ENCODE measurements around the gene TMEM259.
"Not testable (repeated sequence)": the region's sequence is repeated elsewhere in the genome, so short reads cannot be mapped to it uniquely, and the experiment has no call there.

The TMEM259 gene

DNA sequence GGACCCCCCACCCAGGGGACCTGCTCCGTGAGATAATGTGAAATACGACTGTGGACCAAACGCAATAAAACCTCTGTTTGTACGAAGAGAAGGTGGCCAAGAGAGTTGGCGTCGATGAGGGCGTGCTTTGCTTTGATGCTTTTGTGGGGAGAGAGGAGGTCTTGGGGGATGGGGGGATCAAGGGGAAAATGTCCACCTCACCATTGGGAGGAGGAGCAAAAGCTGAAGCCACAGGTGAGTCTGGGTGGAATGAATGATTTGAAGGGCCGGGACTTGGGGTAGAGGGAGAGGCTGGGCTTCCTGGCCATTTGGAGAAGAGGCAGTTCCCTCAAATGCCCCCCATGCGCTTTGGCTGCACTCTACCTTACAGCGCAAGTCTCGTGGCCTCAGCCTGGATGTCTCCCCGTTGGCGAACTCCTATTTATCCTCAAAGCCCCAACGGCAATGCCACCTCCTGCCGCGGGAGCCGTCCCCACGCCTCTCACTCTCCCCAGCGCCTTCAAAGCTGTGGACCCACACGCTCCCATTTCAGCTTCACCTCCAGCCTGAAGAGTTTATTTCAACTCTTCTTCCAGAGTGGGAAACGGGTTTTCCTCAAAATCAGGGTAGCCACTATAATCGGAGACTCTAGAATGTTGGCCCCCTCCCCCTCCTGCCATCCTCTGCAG is 18.2 kb upstream of the TMEM259 start:
- DNase-seq = no peak

- no peak for DNase-seq
These were observed 16.7 kb upstream of the TMEM259 start for GRCh38 chr19:1037621-1038064.

GRCh38 chr19:1035998-1036621 is 15.2 kb upstream of the TMEM259 start:
- DNase-seq = no peak

DNA sequence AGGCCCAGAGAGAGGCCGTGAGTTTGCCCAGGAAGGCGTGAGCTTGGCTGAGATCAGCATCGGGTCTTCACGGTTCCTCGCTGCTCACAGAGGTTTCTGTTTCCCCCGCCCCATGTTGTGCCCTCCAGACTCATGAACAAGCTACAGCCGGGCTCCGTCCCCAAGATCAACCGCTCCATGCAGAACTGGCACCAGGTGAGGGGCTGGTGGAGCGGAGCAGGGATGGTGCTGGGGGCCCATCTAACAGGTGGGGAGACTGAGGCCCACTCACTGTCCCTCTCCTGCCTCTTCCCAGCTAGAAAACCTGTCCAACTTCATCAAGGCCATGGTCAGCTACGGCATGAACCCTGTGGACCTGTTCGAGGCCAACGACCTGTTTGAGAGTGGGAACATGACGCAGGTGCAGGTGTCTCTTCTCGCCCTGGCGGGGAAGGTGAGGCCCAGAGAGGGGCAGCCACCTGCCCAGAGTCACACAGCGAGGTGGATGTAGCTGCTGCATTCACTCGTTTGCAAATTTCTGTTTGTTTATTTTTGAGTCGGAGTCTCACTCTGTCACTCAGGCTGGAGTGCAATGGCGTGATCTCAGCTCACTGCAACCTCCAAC is 11.4 kb upstream of the TMEM259 start:
- DNase-seq = no peak

- DNase-seq = peak; percentile 83
These were observed 7.4 kb upstream of the TMEM259 start for GRCh38 chr19:1028062-1028926.

DNA sequence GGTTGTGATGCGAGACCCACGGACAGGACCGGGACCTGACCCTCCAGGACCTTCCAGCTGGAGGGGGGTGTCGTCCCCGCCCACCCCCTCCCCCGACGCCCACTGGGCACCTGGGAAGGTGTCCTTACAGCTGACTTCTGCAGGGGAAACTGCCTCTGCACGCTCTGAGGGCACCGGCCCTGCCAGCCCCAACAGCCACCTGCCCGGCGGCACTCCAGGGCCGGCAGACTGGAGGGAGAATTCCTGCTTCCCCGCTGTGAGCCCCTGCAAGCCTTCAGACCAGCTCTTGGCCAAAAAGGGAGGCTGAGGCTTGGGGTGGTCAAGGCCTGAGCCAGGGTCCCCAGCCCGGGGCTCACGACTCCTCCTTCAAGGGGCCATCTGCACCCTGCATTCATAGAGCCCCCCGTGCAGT is 6.7 kb upstream of the TMEM259 start:
- DNase-seq = no peak

GRCh38 chr19:1026783-1027649 is 6.1 kb upstream of the TMEM259 start:
- DNase-seq = no peak

GRCh38 chr19:1025960-1026782 is 5.2 kb upstream of the TMEM259 start, which contains the start of gene CNN2:
TSS of gene CNN2 (plus strand) at chr19:1026608. CDS start at chr19:1026662, 54 bp downstream.
- DNase-seq = peak; percentile 17

GRCh38 chr19:1025080-1025479 is 4.2 kb upstream of the TMEM259 start:
- DNase-seq = not testable (repeated sequence)

GRCh38 chr19:1023883-1024188 is 2.9 kb upstream of the TMEM259 start:
- not testable (repeated sequence) for DNase-seq

DNA sequence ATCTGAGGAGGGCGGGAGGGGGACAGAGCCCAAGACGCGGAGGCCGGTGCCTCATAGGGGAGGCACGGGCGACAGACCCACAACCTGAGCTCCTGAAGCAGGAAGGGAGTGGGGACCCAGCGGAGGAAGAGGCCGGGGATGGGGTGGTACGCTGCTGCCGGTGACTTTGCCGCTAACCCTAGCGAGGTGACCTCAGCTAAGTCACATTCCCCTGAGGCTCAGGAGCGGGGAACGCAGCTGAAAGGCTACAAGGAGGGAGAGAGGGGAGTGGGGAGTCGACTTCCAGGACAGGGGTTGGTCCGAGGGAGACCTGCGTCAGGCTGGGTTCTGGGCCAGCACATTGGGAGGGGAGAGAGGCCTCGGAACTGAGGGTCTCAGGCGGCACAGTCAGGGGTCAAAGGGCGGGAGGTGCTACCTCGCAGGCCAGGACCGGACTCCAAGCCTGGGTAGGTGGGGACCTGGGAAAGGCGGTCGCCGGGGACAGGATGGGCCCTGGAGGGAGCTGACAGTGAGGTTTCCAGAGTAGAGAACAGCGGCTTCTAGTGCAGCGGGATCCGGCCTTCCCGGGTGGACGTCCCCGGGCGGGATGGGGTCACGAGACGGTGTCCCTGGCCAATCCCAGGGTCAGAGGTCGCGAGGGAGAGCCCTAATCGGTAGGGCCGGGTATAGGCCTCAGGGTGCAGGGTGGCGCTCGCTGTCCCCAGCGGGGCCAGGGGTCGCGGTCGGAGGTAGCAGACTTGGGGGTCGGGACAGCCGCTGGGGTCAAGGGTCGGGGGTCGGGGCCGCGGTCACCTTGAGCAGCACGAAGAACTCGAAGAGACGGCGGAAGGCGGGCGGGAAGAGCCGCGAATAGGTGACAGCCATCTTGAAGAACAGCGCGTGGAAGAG is 699 bp downstream of the TMEM259 start:
- no peak for DNase-seq

DNA sequence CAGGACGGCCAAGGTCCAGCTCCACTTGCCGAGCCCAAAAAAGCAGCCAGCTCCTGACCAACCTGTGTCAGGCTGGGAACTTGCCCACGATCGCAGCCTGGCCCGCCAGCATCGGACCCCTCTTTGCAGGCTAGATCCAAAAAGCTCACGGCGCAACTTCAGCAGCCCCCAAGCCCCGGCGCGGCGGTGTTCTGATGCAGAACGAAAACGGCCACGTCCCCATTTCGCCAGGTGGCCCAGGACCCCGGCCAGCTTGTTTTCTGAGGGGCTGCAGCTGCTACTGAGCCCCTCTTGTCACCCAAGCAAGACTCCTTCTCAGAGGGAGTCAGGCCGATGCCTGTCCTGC is 1.3 kb downstream of the TMEM259 start:
- DNase-seq = no peak

- no peak for DNase-seq
These were observed 1.8 kb downstream of the TMEM259 start for GRCh38 chr19:1018932-1019615.

DNA sequence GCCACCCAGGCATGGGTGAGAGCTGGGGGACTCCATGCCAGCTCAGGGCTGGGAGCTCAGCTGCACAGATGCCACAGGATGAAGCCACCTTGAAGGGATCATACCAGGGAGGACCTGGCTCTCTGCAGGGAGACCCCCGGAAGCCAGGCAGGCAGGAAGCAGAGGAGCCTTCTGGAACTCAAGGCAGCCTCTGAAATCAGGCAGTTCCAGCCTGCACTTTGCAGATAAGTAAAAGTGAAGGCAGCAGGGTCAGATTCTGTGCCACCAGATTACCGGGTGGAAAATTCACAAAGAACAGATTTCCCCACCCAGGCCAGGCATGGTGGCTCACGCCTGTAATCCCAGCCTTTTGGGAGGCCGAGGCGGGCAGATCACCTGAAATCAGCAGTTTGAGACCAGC is 2.5 kb downstream of the TMEM259 start:
- no peak for DNase-seq

DNA sequence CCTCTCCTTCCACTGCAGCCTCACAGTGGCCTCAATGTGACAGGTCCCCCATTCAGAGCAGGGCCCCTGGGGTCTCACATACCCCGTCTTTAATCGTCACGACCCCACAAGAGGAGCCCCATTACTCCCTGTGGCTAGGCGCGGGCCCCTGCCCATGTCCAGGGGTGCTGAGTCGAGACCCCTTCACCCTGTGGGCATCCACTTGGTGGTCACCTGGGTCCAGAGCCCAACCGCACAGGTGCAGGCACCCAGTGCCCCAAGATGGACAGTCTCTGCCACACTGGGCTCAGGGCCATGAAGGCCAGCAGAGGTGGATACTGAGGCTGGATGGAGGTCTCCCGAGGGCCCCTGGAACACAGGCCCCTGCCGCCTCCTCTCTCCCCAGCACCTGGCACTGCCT is 3.0 kb downstream of the TMEM259 start:
- no peak for DNase-seq

DNA sequence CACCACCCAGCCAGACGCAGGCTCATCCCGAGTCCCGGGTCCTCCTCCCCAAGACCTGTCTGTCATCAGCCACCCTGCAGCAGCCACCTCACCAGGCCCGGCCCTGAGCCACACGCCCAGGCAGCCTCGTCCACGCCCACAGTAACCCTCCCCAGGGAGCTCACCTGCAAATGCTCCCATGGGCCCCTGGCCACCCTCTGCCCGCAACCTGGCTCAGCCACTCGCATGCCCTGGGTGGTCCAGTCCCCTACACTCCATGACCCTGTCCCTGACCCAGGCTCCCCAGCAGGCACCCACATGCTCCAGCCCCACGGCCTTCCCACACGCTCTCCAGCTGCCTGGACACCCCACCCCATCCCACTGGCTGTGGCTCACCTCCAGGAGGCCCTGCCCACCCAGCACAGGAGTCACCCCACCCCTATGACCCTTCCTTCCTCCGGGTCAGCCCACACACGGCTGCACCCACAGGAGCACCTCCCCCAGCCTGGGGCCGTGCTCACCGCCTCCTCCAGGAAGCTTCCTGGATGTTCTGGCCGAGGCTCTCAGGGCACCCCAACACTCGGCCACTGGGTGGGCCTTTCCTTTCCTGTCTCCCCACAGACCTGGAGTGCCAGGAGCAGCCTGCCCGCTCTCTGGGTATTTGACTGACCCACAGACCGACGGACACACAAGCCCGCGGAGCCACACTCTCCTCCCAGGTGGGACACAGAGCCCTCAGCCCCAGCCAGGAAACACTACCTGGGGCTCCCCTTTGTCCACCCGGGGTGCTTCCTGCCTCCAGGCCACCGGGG is 3.6 kb downstream of the TMEM259 start:
- no peak for DNase-seq

GRCh38 chr19:1016647-1017114 is 4.2 kb downstream of the TMEM259 start:
- no peak for DNase-seq

DNA sequence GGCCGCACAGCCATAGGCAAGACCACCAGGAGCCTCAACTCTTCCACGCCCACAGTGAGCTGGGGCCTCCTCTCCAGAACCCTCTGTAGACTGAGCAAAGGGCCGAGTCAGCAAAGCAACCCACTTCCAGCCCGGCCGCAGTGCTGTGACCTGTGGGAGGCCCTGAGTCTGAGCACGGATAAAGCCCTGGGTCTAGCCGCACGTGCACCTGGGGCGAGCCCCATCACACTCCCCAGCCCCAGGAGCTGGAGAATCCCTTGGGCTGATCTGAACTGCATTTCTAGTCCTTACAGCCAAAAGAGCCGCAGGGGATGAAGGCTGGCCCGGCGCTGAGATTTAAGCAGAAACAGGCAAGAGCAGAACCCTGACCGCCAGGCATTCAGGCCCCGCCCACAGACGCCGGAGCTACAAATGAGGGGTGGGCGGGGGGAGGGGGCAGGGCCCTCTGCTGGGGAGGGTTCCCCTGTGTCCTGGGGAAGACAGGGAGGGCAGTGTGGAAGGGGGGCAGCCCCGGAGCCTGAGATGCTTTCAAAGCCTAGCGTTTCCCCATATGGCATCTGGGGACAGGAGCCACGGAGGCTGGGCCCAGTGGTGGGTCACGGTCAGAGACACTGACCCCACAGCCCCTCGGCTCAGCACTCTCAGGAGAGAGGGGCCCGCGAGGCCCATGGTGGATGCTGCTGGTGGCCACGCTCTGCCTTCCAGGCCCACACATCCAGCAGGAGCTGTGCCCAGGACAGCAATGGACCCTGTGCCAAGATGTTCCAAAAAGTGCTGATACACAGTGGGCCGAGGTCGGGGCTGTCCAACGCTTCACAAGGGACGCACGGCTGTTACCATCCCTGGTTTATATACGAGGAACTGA is 4.9 kb downstream of the TMEM259 start:
- no peak for DNase-seq

Measured in amniotic stem cell (primary cell).